Thymus (tissue), 11 donors: ENCODE data around the gene ZFP91. TPM values are rescaled to one million over a fixed set of nuclear protein-coding genes. Genes with fewer than 3 reads are reported as not detected.

ENCODE experiments used
- DNase-seq, 9 donors: peaks; one replicate each; pipeline ENCODE4 v3.0.0-alpha.2; 2013; ENCODE audit warnings: low spot score in 9 of 9, low read depth in 6 of 9, missing footprints in 1 of 9
- H3K27ac ChIP-seq, 2 donors: one replicate each; pipeline ENCODE4 v1.5.1; 2013; ENCODE audit warnings: control low read depth in 1 of 2, low read depth in 1 of 2, low read length in 1 of 2, mild to moderate bottlenecking in 1 of 2, moderate library complexity in 1 of 2
- H3K27me3 ChIP-seq, 2 donors: one replicate each; pipeline ENCODE4 v1.5.1; 2013; ENCODE audit warnings: low read length in 1 of 2; ENCODE audit not compliant: control insufficient read depth in 2 of 2, insufficient read depth in 1 of 2
- H3K36me3 ChIP-seq, 2 donors: one replicate each; pipeline ENCODE4 v1.5.1; 2013; ENCODE audit warnings: low read length in 1 of 2, mild to moderate bottlenecking in 1 of 2, moderate library complexity in 1 of 2; ENCODE audit not compliant: control insufficient read depth in 2 of 2, insufficient read depth in 2 of 2
- H3K4me1 ChIP-seq, 2 donors: one replicate each; pipeline ENCODE4 v1.5.1; 2013; ENCODE audit warnings: low read length in 2 of 2; ENCODE audit not compliant: control insufficient read depth in 2 of 2, insufficient read depth in 2 of 2
- H3K4me3 ChIP-seq, 2 donors: one replicate each; pipeline ENCODE4 v1.5.1; 2013; ENCODE audit warnings: low read length in 2 of 2, control low read depth in 1 of 2, mild to moderate bottlenecking in 1 of 2
- H3K9me3 ChIP-seq, 2 donors: one replicate each; pipeline ENCODE4 v1.5.1; 2013; ENCODE audit warnings: low read length in 1 of 2, mild to moderate bottlenecking in 1 of 2; ENCODE audit not compliant: control insufficient read depth in 2 of 2, insufficient read depth in 1 of 2
- WGBS: extraction: QIAGEN DNeasy Blood & Tissue Kit; methylation state at CpG from one replicate; pipeline ENCODE4 v1.1.7; 2013; 5-methylcytosine and 5-hydroxymethylcytosine counted together
- polyA plus RNA-seq: library from polyadenylated mRNA; stranded (reverse); fragments of 200-250 nt; gene quantifications from one replicate; pipeline ENCODE4 v1.2.3, GENCODE V29; 2013
- total RNA-seq: library from RNA; stranded (reverse); fragments of 120-200 nt; gene quantifications from one replicate; pipeline ENCODE4 v1.2.4, GENCODE V29; 2013
- donor health status: healthy.

ZFP91 gene
- total and polyA plus RNA-seq, 2 donors = 20.2 to 35.8 TPM

DNA sequence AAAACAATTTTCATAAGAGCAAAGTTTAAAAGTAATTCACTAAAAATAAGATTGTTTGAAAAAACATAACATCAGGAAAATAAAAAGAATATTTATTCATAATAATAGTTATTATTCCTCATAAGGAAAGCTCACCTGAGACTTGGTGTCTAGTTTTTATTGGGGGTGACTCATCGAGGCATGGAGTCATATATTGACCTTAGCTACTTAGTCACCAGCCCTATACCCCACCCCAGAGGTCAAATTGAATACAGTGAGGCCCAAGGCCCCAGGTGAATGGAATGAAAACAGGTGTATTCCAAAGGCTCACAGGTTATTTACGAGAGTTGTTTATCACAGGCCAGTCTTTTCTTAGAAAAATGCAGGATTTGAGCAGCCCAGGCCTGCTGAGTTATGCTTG, 80.5 kb downstream of the ZFP91 start:
- DNase-seq = no peak
- Histone ChIP-seq H3K27ac (no peak overlapping the region), H3K27me3 (no peaks in the 10 kb centered on the region), H3K4me1 (no peaks in the 10 kb centered on the region), H3K9me3 (no peaks in the 10 kb centered on the region), H3K4me3 (no peak overlapping the region), H3K36me3 (no peaks in the 10 kb centered on the region)
- 64% methylated on average over 2 of the region's 2 CpGs for WGBS

GRCh38 chr11:58659910-58660570, 81.2 kb downstream of the ZFP91 start:
- WGBS = 94% methylated on average over 5 of the region's 5 CpGs
- Histone ChIP-seq H3K9me3 (no peaks in the 10 kb centered on the region), H3K4me1 (no peaks in the 10 kb centered on the region), H3K36me3 (no peaks in the 10 kb centered on the region), H3K27me3 (no peaks in the 10 kb centered on the region), H3K27ac (no peak overlapping the region), H3K4me3 (no peak overlapping the region)
- no peak for DNase-seq

Other genes with a start within 250 kb of the ZFP91 start
- gene OR5B17, start 220.0 kb upstream of the ZFP91 start, total RNA-seq = not detected
- not detected for gene OR5B17, start 220.0 kb upstream of the ZFP91 start, polyA plus RNA-seq
- not detected for gene OR5B3, start 172.2 kb upstream of the ZFP91 start, total RNA-seq
- not detected for gene OR5B3, start 172.2 kb upstream of the ZFP91 start, polyA plus RNA-seq
- 0.09 TPM for gene OR5B2, start 150.9 kb upstream of the ZFP91 start, total RNA-seq
- gene OR5B2, start 150.9 kb upstream of the ZFP91 start, polyA plus RNA-seq = 0.02 TPM
- gene OR5B12, start 136.8 kb upstream of the ZFP91 start, total RNA-seq = not detected
- gene OR5B12, start 136.8 kb upstream of the ZFP91 start, polyA plus RNA-seq = 0.07 TPM
- gene OR5B21, start 71.0 kb upstream of the ZFP91 start, total RNA-seq = not detected
- not detected for gene OR5B21, start 71.0 kb upstream of the ZFP91 start, polyA plus RNA-seq
- 67.5 TPM for gene LPXN, start 3.2 kb upstream of the ZFP91 start, total RNA-seq
- 58.8 TPM for gene LPXN, start 3.2 kb upstream of the ZFP91 start, polyA plus RNA-seq
- 0.66 TPM for gene CNTF, start 43.6 kb downstream of the ZFP91 start, total RNA-seq
- gene CNTF, start 43.6 kb downstream of the ZFP91 start, polyA plus RNA-seq = 0.16 TPM
- not detected for gene GLYAT, start 152.9 kb downstream of the ZFP91 start, total RNA-seq
- 0.18 TPM for gene GLYAT, start 152.9 kb downstream of the ZFP91 start, polyA plus RNA-seq